ENCODE results near the gene TOMT. TPM values are rescaled to one million over a fixed set of nuclear protein-coding genes. Genes with fewer than 3 reads are reported as not detected.

The TOMT gene
- total RNA-seq, 1 experiment from 2014 or later = not detected

DNA sequence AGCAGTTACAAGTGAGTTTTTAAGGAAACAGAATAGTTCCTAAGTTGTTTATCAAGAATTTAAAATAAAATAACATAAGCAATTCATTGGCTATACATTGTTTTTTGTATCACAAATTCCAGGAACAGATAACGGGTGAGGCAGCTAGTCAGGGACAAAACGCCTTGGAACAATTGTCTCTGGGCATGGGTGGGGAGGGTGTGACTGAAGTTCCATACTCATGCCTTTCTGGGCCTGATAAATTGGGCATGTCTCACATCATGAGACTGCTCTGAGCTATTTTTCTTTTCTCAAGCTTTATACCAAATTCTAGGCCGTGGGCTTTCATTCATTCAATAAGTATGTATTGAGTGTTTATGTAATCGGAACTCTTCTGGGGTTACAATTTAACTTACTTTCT, 51.4 kb downstream of the TOMT start:
- BruUV-seq (replicated peaks) = no TSS peak
- TF ChIP-seq, protein P1, sequence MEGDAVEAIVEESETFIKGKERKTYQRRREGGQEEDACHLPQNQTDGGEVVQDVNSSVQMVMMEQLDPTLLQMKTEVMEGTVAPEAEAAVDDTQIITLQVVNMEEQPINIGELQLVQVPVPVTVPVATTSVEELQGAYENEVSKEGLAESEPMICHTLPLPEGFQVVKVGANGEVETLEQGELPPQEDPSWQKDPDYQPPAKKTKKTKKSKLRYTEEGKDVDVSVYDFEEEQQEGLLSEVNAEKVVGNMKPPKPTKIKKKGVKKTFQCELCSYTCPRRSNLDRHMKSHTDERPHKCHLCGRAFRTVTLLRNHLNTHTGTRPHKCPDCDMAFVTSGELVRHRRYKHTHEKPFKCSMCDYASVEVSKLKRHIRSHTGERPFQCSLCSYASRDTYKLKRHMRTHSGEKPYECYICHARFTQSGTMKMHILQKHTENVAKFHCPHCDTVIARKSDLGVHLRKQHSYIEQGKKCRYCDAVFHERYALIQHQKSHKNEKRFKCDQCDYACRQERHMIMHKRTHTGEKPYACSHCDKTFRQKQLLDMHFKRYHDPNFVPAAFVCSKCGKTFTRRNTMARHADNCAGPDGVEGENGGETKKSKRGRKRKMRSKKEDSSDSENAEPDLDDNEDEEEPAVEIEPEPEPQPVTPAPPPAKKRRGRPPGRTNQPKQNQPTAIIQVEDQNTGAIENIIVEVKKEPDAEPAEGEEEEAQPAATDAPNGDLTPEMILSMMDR (IDR thresholded peaks at IDR 0.05; ENCODE audit: unreplicated experiment) = no peak
- Mint-ChIP-seq H3K36me3 (ENCODE audit: insufficient read depth, unreplicated experiment) (no peaks in the 10 kb centered on the region), H3K27ac (ENCODE audit: unreplicated experiment) (no peak overlapping the region), H3K4me1 (ENCODE audit: low read depth, unreplicated experiment) (no peaks in the 10 kb centered on the region), H3K27me3 (ENCODE audit: unreplicated experiment) (peaks cover 25% of the 10 kb centered on the region), H3K9me3 (ENCODE audit: low read depth, unreplicated experiment) (no peaks in the 10 kb centered on the region), H3K4me3 (ENCODE audit: low read depth, unreplicated experiment) (no peak overlapping the region)
- no peak for DNase-seq
- intact Hi-C loops (cut with micrococcal nuclease; ENCODE audit: unreplicated experiment) = no loop called here
- CTCF ChIA-PET = no interaction called here

Small RNA genes lying within 50 kb of the gene (microRNA-seq; reads per million reads assigned to microRNA genes)
- gene MIR3165 = not detected

Other genes with a start within 250 kb of the TOMT start
- not detected in 2 replicates for gene DEFB131B, start 227.5 kb upstream of the TOMT start, total RNA-seq (2022)
- gene XNDC1N, start 177.3 kb upstream of the TOMT start, total RNA-seq (2022) = 18.5 and 20.4 TPM in 2 replicates
- 51.7 and 52.3 TPM in 2 replicates for gene RNF121, start 176.9 kb upstream of the TOMT start, total RNA-seq (2022)
- 12.4 and 13.2 TPM in 2 replicates for gene IL18BP, start 107.0 kb upstream of the TOMT start, total RNA-seq (2022)
- gene NUMA1, start 25.4 kb upstream of the TOMT start, total RNA-seq (2022) = 140 and 146 TPM in 2 replicates
- 8.5 and 11.0 TPM in 2 replicates for gene LRRC51, start 25.1 kb upstream of the TOMT start, total RNA-seq (2022)
- 67.1 and 73.5 TPM in 2 replicates for gene LAMTOR1, start 2.6 kb upstream of the TOMT start, total RNA-seq (2022)
- 25.8 and 29.4 TPM in 2 replicates for gene ANAPC15, start 6.8 kb downstream of the TOMT start, total RNA-seq (2022)
- gene FOLR3, start 29.8 kb downstream of the TOMT start, total RNA-seq (2022) = not detected in 2 replicates
- 2.6 and 2.7 TPM in 2 replicates for gene FOLR1, start 86.2 kb downstream of the TOMT start, total RNA-seq (2022)
- gene FOLR2, start 110.9 kb downstream of the TOMT start, total RNA-seq (2022) = not detected in 2 replicates
- gene INPPL1, start 118.8 kb downstream of the TOMT start, total RNA-seq (2022) = 203 and 221 TPM in 2 replicates
- not detected in 2 replicates for gene PHOX2A, start 138.3 kb downstream of the TOMT start, total RNA-seq (2022)